HG03175 (cell line): Measurements from ENCODE around the gene RAB27A.
"Not testable (repeated sequence)": the region's sequence is repeated elsewhere in the genome, so short reads cannot be mapped to it uniquely, and the experiment has no call there.

Experiments
- ATAC-seq: cut with Tn5 transposase; IDR thresholded peaks from one replicate; pipeline ENCODE4 v1.9.1; 2021; ENCODE audit warnings: mild to moderate bottlenecking, moderate library complexity; ENCODE audit not compliant: unreplicated experiment

RAB27A gene

DNA sequence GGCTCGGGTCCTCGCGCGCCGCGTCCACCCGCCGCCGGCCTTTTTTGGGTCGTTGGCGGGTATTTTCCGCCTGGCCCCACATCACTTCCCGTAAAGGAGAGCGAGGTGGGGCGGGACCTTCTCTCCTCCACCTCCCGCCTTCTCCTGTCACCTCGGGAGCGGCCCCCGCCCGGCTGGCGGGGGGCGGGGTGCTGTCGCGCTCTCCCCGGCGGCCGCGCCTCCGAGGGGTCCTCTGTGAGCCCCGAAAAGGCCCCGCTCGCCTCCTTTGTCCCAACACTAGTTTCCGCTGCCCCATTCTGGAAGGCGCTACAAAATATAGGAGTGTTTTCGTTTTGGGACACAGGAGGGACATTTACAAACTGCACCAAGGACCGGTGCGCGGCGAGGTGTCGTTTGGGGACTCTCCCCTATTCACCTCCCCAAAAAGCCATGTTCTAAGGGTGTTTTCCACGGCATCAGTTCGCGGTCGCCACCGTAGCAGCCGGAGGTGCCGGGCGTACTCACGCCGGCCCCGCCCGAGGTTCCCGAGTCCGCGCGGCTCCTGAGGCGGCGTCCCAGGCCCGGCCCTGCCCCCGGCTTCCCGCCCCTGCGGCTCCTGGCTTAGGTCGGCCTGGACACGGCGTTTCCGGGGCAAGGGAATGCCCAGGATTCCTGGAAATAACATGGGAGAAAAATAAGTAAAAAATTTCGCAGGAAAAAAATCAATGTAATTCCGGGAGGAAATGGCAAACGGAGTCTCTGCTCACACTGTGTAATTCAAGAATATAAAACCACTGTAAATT, at the start of gene RAB27A:
Gene RAB27A, minus strand, starts transcription at position 68 of the 782 bp plus-strand sequence. CDS start 54,879 bp downstream, outside the sequence.
- peak; percentile 65 for ATAC-seq

DNA sequence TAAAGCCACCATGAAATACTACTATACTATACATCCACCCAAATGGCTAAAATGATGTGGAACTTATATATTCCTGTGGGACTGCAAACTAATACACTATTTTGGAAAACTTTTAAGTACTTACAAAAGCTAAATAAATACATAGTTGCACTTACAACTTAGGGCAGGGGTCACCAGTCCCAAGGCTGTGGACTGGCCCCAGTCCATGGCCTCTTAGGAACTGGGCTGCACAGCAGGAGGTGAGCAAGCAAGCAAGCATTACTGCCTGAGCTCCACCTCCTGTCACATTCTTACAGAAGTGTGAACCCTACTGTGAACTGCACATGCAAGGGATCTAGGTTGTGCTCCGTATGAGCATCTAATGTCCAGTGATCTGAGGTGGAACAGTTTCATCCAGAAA, 47.5 kb upstream of the RAB27A start:
- ATAC-seq, result no peak

DNA sequence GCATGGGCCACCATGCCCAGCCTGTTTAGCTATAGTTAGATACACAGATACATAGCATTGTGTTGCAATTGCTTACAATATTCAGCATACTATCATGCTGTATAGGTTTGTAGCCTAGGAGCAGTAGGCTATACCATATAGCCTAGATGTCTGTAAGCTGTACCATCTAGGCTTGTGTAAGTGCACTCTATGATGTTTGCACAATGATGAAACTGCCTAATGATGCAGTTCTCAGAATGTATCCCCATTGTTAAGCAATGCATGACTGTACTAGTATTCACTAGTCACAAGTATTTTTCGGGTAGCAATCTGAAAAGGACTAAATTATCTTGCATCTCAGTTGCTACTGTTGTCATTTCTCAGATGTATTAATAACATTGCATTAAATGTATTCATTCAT, 45.4 kb upstream of the RAB27A start:
- ATAC-seq, result no peak

DNA sequence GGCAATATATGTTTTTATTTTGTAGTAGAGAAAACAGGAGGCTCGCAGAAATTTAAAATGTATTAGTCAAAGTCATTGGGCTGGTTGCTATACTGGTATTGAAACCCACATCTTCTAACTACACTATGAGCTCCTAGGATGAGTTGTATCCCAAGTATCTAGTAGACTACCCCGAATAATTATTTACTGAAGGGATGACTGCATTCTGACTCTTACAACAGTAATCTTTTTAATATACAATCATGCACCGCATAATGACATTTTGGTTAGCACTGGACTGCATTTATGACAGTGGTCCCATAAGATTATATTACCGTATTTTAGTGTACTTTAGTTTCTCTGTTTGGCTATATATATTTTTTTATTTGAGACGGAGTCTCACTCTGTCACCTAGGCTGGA, 44.8 kb upstream of the RAB27A start:
- no peak for ATAC-seq

DNA sequence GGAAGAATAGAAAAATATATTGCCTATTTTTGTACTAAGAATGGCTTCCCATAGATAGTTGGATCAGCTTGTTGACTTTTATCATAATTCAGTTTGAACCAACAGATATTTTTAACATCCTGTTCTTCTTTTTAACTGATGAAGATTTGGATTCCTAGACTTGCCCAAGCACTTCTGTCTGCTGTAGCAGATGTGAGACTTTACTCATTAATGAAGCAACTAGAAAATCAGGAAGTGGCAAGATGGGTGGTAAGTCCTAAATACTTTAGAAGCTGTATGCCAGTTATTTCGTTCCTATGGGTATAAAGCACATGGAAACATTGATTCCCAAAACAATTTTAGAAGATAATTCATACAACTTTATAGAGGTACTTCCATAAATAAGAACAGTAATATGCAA, 37.8 kb upstream of the RAB27A start:
- ATAC-seq, result no peak

DNA sequence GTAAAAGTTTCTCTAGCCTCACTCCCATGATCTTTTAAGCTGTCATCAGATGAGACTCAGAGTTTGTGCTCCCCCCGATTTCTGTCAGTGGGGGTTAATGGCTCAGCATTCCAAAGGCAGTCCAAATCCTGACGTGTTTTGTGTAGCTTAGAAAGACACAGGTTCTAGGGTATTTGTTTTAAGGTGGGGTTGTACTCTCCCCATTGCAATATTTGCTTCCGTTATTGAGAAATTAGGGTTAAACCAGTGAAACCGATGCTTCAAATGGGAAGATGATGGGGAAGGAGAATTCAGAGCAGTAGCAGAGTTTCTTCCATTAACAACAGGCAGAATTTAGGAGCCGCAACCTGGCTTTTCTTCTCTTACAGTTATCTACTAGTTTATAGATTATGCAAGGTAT, 32.9 kb upstream of the RAB27A start:
- no peak for ATAC-seq

DNA sequence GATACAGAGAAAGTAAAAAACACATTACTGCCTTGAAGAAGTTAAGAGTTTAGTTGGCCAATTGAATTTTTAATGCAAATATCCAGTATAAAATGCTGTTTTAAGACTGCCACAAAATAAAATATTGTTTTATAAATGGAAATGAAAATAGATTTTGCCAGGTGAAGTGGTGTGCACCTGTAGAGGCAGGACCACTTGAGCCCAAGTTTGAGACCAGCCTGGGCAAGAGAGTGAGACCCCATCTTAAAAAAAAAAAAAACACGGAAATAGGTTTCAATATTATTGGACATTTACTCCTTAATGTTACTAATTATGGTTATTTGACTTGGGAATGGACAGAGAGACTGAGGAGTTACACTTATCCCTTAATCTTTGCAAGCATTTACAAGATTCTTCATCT, 31.4 kb upstream of the RAB27A start:
- no peak for ATAC-seq

DNA sequence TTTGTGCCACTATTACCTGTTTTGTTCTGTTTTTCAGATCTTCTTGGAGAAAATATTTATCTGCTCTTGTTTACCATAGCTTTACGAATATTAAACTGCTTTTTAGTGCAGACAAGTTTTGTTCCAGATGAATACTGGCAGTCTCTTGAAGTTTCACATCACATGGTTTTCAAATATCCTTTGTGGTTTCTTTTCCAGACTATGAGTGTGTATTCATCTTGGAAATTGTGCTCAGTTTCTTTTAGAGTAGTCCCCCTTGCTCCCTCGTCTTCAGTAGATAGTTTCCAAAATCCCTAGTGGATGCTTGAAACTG, 30.6 kb upstream of the RAB27A start:
- ATAC-seq, result no peak

DNA sequence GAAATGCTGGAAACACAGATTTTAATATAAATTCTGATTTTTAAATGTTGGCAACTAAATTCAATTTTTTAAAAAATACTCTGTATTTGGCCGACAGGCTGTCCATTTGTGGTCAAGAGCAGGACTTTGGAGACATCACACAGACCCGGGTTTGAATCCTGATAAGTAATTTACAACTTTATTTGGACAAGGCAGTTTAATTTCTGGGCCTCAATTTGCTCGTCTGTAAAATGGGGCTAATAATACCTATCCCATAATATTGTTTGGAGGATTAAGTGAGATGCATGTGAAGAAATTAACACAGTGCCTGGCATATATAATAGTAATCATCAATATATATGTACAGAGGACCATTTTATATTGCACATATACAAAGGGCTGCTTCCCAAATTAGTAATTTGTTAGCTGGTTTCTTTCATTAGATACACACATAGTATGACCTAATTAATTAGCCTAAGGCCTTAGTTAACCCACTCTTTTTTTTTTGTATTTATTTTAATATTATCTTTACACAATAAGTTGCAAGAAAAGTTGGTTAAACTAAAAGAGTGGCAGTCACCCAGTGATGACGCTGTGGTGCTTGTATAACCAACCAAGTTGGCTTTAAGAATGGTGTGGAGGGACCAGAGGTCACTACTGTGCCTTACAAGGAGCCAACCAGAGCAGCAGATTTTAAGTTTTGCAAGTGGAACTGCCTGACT, 30.1 kb upstream of the RAB27A start:
- peak; percentile 35 for ATAC-seq

DNA sequence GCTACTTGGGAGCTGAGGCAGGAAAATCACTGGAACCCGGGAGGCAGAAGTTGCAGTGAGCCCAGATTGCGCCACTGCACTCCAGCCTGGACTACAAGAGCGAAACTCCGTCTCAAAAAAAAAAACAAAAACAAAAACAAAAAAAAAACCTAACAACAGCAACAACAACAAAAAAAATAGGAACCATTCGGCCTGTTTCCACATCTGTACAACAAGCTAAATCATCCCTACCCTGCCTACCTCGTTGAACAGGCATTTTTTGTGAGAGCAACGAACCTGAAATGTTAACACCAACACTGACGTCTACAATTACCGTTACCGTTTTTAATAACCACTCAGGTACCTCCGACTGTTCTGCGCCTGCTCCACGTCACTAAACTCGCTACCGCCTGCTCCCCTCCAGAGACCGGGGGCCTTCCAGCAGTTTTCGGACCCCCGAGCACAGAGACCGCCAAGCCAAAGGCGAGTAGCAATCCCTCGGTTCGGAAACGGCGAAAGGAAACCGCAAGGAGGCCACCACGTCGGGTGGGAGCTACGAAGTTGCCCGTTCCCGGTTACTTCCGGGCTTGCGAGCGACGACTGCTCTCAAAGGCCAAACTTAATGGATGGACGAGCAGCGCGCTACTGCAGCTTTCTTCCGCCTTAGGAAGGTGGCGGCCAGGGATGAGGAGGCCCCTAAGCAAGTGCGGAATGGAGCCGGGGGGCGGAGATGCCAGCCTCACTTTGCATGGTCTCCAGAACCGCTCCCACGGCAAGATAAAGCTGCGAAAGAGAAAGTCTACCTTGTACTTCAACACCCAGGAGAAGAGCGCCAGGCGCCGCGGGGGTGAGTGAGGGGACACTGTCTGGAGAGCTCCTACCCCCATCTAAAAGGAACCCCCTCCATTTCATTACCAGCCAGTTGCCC, 29.2 kb upstream of the RAB27A start, which contains the start of the genes PIGB and PIGBOS1:
Gene PIGB, plus strand, starts transcription at position 635 of the 907 bp plus-strand sequence. Its CDS starts 29 bp downstream, at position 664.
Gene PIGBOS1, minus strand, starts transcription at position 536 of the 907 bp plus-strand sequence. CDS start 1,331 bp downstream, outside the sequence.
- ATAC-seq, result peak; percentile 94

DNA sequence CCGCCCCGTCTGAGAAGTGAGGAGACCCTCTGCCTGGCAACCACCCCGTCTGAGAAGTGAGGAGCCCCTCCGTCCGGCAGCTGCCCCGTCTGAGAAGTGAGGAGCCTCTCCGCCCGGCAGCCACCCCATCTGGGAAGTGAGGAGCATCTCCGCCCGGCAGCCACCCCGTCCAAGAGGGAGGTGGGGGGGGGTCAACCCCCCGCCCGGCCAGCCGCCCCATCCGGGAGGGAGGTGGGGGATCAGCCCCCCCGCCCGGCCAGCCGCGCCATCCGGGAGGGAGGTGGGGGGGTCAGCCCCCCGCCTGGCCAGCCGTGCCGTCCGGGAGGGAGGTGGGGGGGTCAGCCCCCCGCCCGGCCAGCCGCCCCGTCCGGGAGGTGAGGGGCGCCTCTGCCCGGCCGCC, 13.2 kb upstream of the RAB27A start:
- not testable (repeated sequence) for ATAC-seq

DNA sequence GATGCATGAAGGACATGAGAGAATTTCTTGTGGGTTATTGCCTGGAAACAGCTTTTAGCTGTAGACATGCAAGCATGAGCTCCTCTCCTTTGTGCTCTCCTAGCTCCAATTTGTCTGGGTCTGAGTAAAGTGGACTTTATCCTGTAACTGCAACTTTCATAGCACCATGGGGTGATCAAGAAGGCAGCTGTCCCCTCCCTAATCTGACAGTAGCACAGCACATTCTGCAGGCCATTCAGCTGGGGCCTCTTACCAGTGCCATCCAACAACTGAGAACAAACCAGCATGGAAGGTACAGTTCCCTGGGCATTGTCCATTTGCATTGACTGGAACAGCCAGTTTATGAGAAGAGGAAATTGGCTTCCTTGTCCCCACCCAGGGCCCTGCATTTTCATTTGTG, 7.7 kb upstream of the RAB27A start:
- no peak for ATAC-seq

DNA sequence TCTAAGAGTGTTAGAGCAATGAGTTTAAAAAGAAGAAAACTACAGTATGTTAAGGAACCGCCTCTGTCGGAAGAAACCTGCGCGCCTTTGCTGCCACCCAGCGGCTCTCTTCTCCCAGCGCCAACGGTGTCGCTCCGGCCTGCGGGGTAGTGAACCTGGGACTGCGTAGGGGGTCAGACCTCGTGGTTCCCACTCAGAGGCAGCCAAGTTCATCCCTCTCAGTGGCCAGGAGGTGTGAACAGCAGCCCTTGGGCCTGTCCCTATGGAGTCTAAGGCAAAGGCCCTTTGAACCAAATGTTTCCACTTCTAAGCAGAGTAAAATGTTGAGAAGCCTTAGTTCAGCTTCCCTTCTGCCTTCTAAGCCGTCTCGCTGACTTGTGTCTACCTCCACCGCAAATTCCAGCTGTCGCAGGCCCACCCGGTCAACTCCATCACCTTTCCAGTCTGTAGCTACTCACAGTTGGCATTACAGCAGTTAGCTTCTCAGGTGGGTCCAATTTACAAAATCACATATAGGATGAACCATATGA, 980 bp upstream of the RAB27A start:
- peak; percentile 81 for ATAC-seq

DNA sequence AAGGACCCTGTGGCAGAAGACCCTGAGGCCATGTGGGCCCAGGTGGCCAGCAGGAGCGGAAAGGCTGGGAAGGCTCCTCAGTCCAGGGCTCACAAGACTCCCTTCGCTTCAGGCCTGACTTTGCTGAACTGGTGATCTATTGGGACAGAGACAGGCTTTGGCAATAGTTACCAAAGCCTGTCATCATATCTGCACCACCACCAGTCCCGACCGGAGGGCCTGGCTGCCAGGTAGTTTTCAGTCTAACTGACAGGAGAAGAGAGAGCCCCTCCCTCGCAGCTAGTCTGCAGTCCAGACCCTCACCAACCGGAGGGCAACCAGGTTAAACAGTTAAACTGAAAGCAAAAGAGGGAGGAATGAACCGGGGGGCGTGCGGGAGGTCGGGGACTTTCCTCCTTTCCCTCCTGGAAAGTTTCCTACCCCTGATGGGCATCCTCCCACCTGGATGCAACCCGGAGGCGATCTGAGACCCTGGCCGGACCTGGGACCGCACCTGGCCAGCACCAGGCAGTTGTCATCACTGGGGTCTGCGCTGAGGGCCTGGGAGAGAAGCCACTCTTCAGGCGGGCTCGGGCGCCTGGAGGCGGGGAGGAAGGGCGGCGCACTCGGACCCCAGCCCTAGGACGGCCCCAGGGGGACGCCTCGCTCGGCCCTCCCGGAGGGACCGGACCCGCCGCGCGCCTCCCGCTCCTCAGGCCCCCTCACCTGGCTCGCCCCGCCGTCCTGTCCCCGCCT, 435 bp downstream of the RAB27A start:
- ATAC-seq, result peak; percentile 32

DNA sequence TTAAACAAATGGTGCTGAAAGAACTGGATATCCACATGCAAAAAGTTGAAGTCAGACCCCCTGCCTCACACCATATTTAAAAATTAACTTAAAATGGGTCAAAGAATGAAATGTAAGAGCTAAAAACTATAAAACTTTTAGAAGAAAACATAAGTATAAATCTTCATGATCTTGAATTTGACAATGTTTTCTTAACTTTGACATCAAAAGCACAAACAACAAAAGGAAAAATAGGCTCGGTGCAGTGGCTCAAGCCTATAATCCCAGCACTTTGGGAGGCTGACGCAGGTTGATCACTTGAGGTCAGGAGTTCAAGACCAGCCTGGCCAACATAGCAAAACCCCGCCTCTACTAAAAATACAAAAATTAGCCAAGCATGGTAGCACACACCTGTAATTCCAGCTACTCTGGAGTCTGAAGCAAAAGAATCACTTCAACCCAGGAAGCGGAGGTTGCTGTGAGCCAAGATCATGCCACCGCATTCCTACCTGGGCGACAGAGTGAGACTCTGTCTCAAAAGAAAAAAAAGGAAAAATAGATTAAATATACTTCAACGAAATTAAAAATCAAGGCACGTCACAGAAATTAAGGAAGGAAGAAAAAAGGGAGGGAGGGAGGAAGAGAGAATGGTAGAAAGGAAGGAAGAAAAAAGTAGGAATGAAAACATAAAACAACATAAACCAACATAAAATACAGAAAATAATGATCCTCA, 1.5 kb downstream of the RAB27A start:
- no peak for ATAC-seq

DNA sequence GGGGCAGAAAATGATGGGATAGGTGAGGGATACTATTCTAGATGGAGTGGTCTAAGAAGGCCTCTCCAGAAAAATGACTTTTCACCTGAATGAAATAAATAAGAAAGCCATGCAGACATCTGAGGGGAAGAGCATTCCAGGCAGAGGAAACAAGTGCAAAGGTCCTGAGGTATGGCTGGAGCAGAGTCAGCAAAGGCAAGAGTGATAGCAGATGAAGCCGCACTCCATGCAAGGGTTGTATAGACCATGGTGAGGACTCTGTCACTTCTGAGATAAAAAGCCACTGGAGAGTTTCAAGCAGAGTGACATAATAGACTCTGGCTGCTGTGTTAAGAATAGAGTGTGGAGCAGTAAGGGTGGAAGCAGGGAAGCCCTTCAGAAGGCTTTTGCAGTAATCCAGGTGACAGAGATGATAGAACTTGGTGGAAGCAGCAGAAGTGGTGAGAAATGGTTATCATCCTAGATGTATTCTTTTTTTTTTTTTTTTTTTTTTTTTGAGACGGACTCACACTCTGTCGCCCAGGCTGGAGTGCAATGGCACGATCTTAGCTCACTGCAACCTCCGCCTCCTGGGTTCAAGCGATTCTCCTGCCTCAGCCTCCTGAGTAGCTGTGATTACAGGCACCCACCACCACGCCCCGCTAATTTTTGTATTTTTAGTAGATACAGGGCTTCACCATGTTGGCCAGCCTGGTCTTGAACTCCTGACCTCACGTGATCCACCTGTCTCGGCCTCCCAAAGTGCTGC, 3.0 kb downstream of the RAB27A start:
- not testable (repeated sequence) for ATAC-seq

DNA sequence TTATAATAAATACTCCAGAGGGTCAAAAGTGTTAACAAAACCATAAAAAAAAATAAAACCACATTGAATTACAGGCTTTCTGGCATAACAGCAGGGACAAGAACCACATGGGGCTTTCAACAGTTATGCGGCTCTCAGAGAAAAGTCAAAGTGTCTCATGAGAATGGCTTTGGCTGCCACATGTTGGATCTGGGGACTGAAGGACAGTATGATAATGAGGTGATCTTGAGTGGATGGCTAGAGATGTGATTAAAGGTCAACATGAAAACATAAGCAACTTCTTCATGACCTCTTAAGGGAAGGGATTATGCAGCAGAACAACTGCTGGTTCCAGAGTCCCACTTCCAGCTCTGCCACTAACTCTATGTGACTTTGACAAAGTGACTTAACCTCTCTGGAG, 5.2 kb downstream of the RAB27A start:
- no peak for ATAC-seq

DNA sequence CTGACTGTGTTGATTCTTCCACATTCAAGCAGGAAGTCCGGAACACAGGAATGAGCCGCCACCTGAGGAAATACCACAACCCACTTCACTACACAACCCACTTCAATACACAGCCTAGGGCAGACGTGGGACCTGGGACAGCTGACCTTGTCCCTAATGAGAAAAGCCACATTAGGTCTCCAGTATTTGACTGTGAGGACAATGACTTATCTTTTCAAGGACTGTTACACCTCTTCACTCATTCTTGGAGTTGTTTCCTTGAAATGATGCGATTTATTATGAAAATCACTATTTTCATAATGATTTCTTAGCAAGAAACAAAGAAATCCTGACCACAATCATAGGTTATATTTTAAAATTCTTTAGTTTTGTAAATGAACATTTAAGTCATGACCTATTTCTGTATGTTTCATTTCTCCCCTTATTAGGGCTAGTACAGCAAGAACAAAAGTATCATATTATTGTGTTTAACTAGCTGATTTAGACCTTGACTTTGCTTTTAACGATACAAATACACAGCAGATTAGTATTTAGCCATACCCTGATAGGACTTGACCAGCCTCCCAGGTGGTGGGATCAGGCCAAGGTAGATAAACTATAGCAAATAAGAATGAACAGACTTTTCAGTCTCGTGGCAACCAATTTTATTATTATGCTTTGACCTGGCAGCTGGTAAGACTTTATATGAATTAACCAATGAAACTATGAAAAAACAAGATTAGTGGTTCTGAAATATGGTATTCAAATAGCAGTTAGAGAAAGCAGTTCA, 6.0 kb downstream of the RAB27A start:
- no peak for ATAC-seq
